Measurements from ENCODE around the gene CYP27A1.

GRCh38 chr2:218831378-218831990 lies 49.5 kb downstream of the CYP27A1 start, which contains the start of gene PRKAG3:
- TF ChIP-seq CTCF (IDR thresholded peaks at IDR 0.05) (no peak), POLR2A (IDR thresholded peaks at IDR 0.05) (no peak)

All from heart left ventricle (tissue), 13 donors.